Measurements from ENCODE around the gene SLITRK2. TPM values are rescaled to one million over a fixed set of nuclear protein-coding genes. Genes with fewer than 3 reads are reported as not detected.

SLITRK2 gene
- total RNA-seq, 3 donors from 2014 or later, result under 0.01 to 2.1 (median 0.15) TPM

GRCh38 chrX:145813081-145813480 lies 4.5 kb upstream of the SLITRK2 start:
- Histone ChIP-seq H3K27ac (no peak overlapping the region), H3K27me3 (peaks cover 0 to 38% of the 10 kb centered on the region in 2 donors), H3K36me3 (no peaks in the 10 kb centered on the region), H3K9me3 (no peaks in the 10 kb centered on the region), H3K4me1 (no peaks in the 10 kb centered on the region), H3K4me3 (no peak overlapping the region)
- DNase-seq (ENCODE audit: low spot score in 2 of 2), result no peak
- TF ChIP-seq CTCF (IDR thresholded peaks at IDR 0.05) (no peak), POLR2AphosphoS5 (IDR thresholded peaks at IDR 0.05) (no peak), POLR2A (IDR thresholded peaks at IDR 0.05) (no peak)
- intact Hi-C loops (cut with DNase I; ENCODE audit: low total_unique reads), result no loop called here

- Histone ChIP-seq H3K36me3 (no peaks in the 10 kb centered on the region), H3K4me3 (peak overlapping the region; percentile 37 to 55 (median 38)), H3K27ac (no peak overlapping the region), H3K9me3 (no peaks in the 10 kb centered on the region), H3K27me3 (peaks cover 0 to 70% of the 10 kb centered on the region in 2 donors), H3K4me1 (no peaks in the 10 kb centered on the region)
- no peak for DNase-seq (ENCODE audit: low spot score in 2 of 2)
- TF ChIP-seq POLR2AphosphoS5 (IDR thresholded peaks at IDR 0.05) (no peak), CTCF (IDR thresholded peaks at IDR 0.05) (no peak), POLR2A (IDR thresholded peaks at IDR 0.05) (no peak)
- intact Hi-C loops (cut with DNase I; ENCODE audit: low total_unique reads), result no loop called here
These were observed 871 bp upstream of the SLITRK2 start for GRCh38 chrX:145816601-145817315.

DNA sequence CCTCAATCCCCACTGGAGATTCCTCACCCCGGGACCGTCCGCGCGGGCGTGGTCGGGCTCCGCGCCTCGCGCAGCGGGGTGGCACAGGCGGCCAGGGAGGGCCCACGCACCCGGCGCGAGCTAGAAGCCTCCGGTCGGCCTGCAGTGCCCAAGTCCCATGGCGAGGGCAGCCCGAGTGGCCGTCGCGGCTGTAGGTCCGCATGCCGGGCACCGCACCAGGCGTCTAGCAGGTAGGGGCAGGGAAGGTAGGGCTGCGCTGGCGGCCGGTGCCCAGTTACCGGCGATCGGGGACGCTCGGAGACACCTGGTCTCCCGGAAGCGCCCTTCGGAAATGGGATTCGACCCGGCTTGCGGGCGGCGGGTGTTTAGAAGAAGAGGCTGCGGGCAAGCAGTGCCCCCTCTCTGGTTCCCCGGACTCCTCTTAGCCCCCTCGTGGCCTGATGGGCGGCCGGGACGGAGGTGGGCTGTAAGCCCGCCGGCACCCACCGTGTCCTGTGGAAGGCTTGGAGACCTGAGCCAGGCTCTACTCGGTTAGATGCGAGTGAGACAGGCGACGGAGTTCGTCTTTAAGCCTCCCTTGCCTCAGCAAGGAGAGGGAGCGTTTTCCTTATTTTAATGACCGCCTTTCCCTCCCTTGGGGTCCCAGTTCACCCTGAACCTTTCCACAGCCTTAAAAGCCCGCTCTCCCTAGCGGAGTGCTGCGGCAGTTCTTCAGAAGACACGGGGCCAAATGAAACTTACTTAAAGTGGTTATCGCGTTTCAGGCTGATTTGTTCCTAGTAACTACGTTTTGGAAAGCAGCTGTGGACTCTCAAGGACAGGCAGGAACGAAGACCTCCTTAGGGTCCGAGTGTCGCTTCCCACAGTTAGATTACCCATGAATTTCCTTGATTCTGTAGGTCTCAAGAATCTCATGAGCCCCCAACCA lies 821 bp downstream of the SLITRK2 start:
- intact Hi-C loops (cut with DNase I; ENCODE audit: low total_unique reads), result no loop called here
- Histone ChIP-seq H3K27me3 (peaks cover 0 to 79% of the 10 kb centered on the region in 2 donors), H3K27ac (no peak overlapping the region), H3K36me3 (no peaks in the 10 kb centered on the region), H3K9me3 (no peaks in the 10 kb centered on the region), H3K4me1 (no peaks in the 10 kb centered on the region), H3K4me3 (peak overlapping the region; percentile 37 to 55 (median 38))
- DNase-seq (ENCODE audit: low spot score in 2 of 2), result no peak
- no peak for TF ChIP-seq CTCF (IDR thresholded peaks at IDR 0.05)
- TF ChIP-seq POLR2AphosphoS5 (IDR thresholded peaks at IDR 0.05), result no peak
- TF ChIP-seq POLR2A (IDR thresholded peaks at IDR 0.05), result no peak

- H3K9me3 ChIP-seq, result no peaks in the 10 kb centered on the region
- H3K36me3 ChIP-seq, result no peaks in the 10 kb centered on the region
- peak overlapping the region in 1 of 3 donors; percentile 5 for H3K4me3 ChIP-seq
- peaks cover 0 to 77% of the 10 kb centered on the region in 2 donors for H3K27me3 ChIP-seq
- no peak overlapping the region for H3K27ac ChIP-seq
- no peaks in the 10 kb centered on the region for H3K4me1 ChIP-seq
- DNase-seq (ENCODE audit: low spot score in 2 of 2), result no peak
- TF ChIP-seq POLR2A (IDR thresholded peaks at IDR 0.05), result no peak
- TF ChIP-seq CTCF (IDR thresholded peaks at IDR 0.05), result no peak
- TF ChIP-seq POLR2AphosphoS5 (IDR thresholded peaks at IDR 0.05), result no peak
- intact Hi-C loops (cut with DNase I; ENCODE audit: low total_unique reads), result no loop called here
These were observed 3.2 kb downstream of the SLITRK2 start for GRCh38 chrX:145820825-145821224.
